PC-9 (cell line): Measurements from ENCODE around the gene SPARC.

Source experiments
- CTCF ChIP-seq: fragments of 200-600 bp; sonication (generic); conservative IDR thresholded peaks from 2 replicates; pipeline ENCODE4 v1.6.1; 2017; ENCODE audit warnings: mixed run types, antibody characterized with exemption, mild to moderate bottlenecking, moderate library complexity
- EZH2 ChIP-seq: fragments of 200-600 bp; sonication (generic); IDR thresholded peaks from 2 replicates; pipeline ENCODE4 v1.8.0; 2017; ENCODE audit warnings: antibody characterized with exemption, low read depth

- TF ChIP-seq CTCF (no peak), EZH2 (no peak)
These were observed 10.0 kb downstream of the SPARC start for GRCh38 chr5:151676719-151677118.
